ENCODE measurements around the gene EIF4G3.

The EIF4G3 gene

GRCh38 chr1:20787840-20788795, 388.6 kb downstream of the EIF4G3 start:
- DNase-seq: no peak

DNA sequence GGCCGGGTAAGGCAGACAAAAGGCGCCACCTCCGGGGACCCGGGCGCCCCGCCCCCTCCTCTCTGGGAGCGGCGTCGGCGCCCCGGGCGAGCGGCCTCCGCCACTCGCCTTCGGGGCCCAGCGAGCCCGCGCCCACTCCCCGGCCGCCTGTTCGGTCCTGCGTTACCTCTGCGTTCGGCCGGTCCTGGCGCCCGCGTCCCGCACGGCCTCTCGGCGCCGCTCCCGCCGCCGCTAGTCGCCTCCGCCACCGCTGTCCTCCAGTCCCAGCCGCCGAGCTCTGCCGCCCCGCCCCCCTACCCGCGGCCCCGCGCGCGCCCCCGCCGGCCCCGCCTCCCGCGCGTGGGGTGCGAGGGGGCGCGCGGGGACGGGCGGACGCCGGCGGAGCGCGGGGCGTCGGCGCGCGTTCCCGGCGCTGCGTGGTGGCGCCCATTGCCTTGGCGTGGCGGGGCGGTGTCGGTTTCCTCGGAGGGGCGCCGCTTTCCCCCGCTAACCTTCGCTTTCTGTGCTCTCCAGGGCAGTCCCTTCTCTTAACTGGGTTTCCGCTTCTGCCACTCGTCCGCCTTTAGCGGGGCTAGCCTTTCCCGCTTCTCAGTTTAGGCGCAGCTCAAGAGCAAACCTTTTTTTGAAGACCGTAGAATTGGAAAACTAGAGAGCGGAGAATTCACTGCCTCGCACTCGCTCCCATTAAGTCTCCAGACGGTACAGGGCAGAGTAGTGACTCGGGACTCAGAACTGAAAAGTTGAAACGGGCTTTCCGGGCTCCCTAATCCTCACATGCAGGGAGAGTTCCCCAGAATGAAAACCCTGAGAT, 389.5 kb downstream of the EIF4G3 start, which contains the start of gene HP1BP3:
TSS of gene HP1BP3 (minus strand) at position 279 of the 811 bp plus-strand sequence. CDS start 6,867 bp downstream, outside the sequence.
- DNase-seq: no peak

- DNase-seq: peak; percentile 81
Measured at GRCh38 chr1:20786253-20787028, 390.3 kb downstream of the EIF4G3 start.

GRCh38 chr1:20785907-20786252, 390.8 kb downstream of the EIF4G3 start:
- DNase-seq: no peak

- no peak for DNase-seq
Measured at GRCh38 chr1:20775700-20776099, 401.0 kb downstream of the EIF4G3 start.

- DNase-seq: no peak
Measured at GRCh38 chr1:20771780-20772179, 404.9 kb downstream of the EIF4G3 start.

GRCh38 chr1:20770314-20771087, 406.2 kb downstream of the EIF4G3 start:
- DNase-seq: no peak

GRCh38 chr1:20767271-20767670, 409.4 kb downstream of the EIF4G3 start:
- DNase-seq: no peak

GRCh38 chr1:20763417-20763816, 413.3 kb downstream of the EIF4G3 start:
- no peak for DNase-seq

DNA sequence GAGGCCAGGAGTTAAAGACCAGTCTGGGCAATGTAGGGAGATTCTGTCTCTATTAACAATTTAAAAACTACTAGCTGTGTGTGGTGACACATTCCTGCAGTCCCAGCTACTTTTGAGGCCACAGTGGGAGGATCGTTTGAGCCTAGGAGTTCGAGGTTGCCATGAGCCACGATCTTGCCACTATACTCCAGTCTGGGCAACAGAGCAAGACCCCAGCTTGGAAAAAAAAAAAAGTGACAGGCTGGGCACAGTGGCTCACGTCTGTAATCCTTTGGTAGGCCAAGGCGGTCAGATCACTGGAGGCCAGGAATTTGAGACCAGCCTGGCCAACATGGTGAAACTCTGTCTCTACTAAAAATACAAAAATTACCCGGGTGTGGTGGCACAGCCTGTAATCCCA, 416.4 kb downstream of the EIF4G3 start:
- no peak for DNase-seq

Measured in NCI-H524 treated with DMSO at 0.1 percent for 48 hours (cell line).